GM18861 (cell line): ENCODE results near the gene GPR183.
"Not testable (repeated sequence)": the region's sequence is repeated elsewhere in the genome, so short reads cannot be mapped to it uniquely, and the experiment has no call there.

Source experiments
- ATAC-seq: cut with Tn5 transposase; IDR thresholded peaks from one replicate; pipeline ENCODE4 v1.9.1; 2021; ENCODE audit not compliant: unreplicated experiment

Gene GPR183

GRCh38 chr13:99250982-99251825, 56.0 kb downstream of the GPR183 start:
- ATAC-seq = no peak

DNA sequence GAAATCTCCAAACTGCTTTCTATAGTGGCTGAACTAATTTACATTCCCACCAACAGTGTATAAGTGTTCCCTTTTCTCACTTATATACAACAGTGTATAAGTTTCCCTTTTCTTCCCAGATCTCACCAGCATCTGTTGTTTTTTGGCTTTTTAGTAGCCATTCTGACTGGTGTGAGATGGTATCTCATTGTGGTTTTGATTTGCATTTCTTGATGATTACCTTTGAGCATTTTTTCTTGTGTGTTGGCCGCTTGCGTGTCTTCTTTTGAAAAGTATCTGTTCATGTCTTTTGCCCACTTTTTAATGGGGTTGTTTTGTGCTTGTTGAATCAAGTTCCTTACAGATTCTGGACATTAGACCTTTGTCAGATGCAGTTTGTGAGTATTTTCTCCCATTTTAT, 57.6 kb downstream of the GPR183 start:
- not testable (repeated sequence) for ATAC-seq

GRCh38 chr13:99249178-99249577, 58.0 kb downstream of the GPR183 start:
- ATAC-seq = not testable (repeated sequence)

GRCh38 chr13:99246100-99246499, 61.1 kb downstream of the GPR183 start:
- ATAC-seq = no peak
